ENCODE results near the gene TBX4. TPM values are rescaled to one million over a fixed set of nuclear protein-coding genes. Genes with fewer than 3 reads are reported as not detected.

The TBX4 gene
- total RNA-seq, 3 donors from 2014 or later = 0.80 TPM; not detected in 2

GRCh38 chr17:61487161-61487988 lies 35.2 kb downstream of the TBX4 start:
- DNase-seq (ENCODE audit: low spot score in 2 of 2) = no peak
- no peak overlapping the region for H3K27ac ChIP-seq
- intact Hi-C loops (cut with DNase I; ENCODE audit: low total_unique reads) = no loop called here

GRCh38 chr17:61487989-61488595 lies 35.9 kb downstream of the TBX4 start:
- intact Hi-C loops (cut with DNase I; ENCODE audit: low total_unique reads) = no loop called here
- no peak for DNase-seq (ENCODE audit: low spot score in 2 of 2)

More at GRCh38 chr17:61487161-61487988, 35.2 kb downstream of the TBX4 start:
- no peak overlapping the region for H3K4me3 ChIP-seq
- H3K36me3 ChIP-seq = no peaks in the 10 kb centered on the region
- no peaks in the 10 kb centered on the region for H3K9me3 ChIP-seq
- H3K4me1 ChIP-seq = no peaks in the 10 kb centered on the region
- no peak for TF ChIP-seq CTCF (IDR thresholded peaks at IDR 0.05)
- TF ChIP-seq POLR2A (IDR thresholded peaks at IDR 0.05) = no peak
- no peak for TF ChIP-seq POLR2AphosphoS5 (IDR thresholded peaks at IDR 0.05)
- H3K27me3 ChIP-seq = no peaks in the 10 kb centered on the region

GRCh38 chr17:61488878-61489718 lies 36.9 kb downstream of the TBX4 start:
- peak overlapping the region in 1 of 2 donors; percentile 25 for H3K27ac ChIP-seq
- H3K9me3 ChIP-seq = no peaks in the 10 kb centered on the region
- intact Hi-C loops (cut with DNase I; ENCODE audit: low total_unique reads) = no loop called here
- DNase-seq (ENCODE audit: low spot score in 2 of 2) = no peak
- no peak overlapping the region for H3K4me3 ChIP-seq
- no peaks in the 10 kb centered on the region for H3K36me3 ChIP-seq
- TF ChIP-seq POLR2A (IDR thresholded peaks at IDR 0.05) (no peak), CTCF (IDR thresholded peaks at IDR 0.05) (no peak), POLR2AphosphoS5 (IDR thresholded peaks at IDR 0.05) (no peak)
- H3K4me1 ChIP-seq = no peaks in the 10 kb centered on the region
- no peaks in the 10 kb centered on the region for H3K27me3 ChIP-seq

More at GRCh38 chr17:61487989-61488595, 35.9 kb downstream of the TBX4 start:
- Histone ChIP-seq H3K4me1 (no peaks in the 10 kb centered on the region), H3K4me3 (no peak overlapping the region), H3K27ac (no peak overlapping the region), H3K9me3 (no peaks in the 10 kb centered on the region), H3K36me3 (no peaks in the 10 kb centered on the region), H3K27me3 (no peaks in the 10 kb centered on the region)
- no peak for TF ChIP-seq POLR2A (IDR thresholded peaks at IDR 0.05)
- no peak for TF ChIP-seq CTCF (IDR thresholded peaks at IDR 0.05)
- TF ChIP-seq POLR2AphosphoS5 (IDR thresholded peaks at IDR 0.05) = no peak

- Histone ChIP-seq H3K27ac (peak overlapping the region in 1 of 2 donors; percentile 25), H3K36me3 (no peaks in the 10 kb centered on the region), H3K4me1 (no peaks in the 10 kb centered on the region), H3K4me3 (no peak overlapping the region), H3K9me3 (no peaks in the 10 kb centered on the region), H3K27me3 (no peaks in the 10 kb centered on the region)
- intact Hi-C loops (cut with DNase I; ENCODE audit: low total_unique reads) = loop anchor here (10.0 kb wide), 1 partner anchor 1595 kb away; the partner anchor contains the start of genes RPS6KB1 and TUBD1
- TF ChIP-seq POLR2AphosphoS5 (IDR thresholded peaks at IDR 0.05) = no peak
- TF ChIP-seq POLR2A (IDR thresholded peaks at IDR 0.05) = no peak
- TF ChIP-seq CTCF (IDR thresholded peaks at IDR 0.05) = no peak
- no peak for DNase-seq (ENCODE audit: low spot score in 2 of 2)
These were observed 37.7 kb downstream of the TBX4 start for GRCh38 chr17:61489719-61490490.

Measured in breast epithelium (tissue), 4 donors.